ENCODE data around the gene LRRC8C. TPM values are rescaled to one million over a fixed set of nuclear protein-coding genes. Genes with fewer than 3 reads are reported as not detected.
A peak's percentile ranks its signal among the peaks of the same experiment; 100 is the strongest.

Gene LRRC8C
- total and polyA plus RNA-seq, 4 donors = 0.63 to 3.5 (median 1.5) TPM

- H3K27ac ChIP-seq (ENCODE audit: low read depth in 1 of 2, low read length in 2 of 2) = no peak overlapping the region
- no peaks in the 10 kb centered on the region for H3K36me3 ChIP-seq (ENCODE audit: control insufficient read depth in 4 of 4, insufficient read depth in 3 of 4, low read depth in 1 of 4, low read length in 3 of 4)
- DNase-seq (ENCODE audit: low spot score) = no peak
- no peak for TF ChIP-seq FOXA1 (IDR thresholded peaks at IDR 0.05)
- peaks cover 0 to 22% (median 14%) of the 10 kb centered on the region in 4 donors for H3K4me1 ChIP-seq (ENCODE audit: control insufficient read depth in 4 of 4, insufficient read depth in 4 of 4, low read length in 3 of 4)
- no peak overlapping the region for H3K9ac ChIP-seq (ENCODE audit: low read depth in 1 of 2, low read length in 2 of 2)
- no peaks in the 10 kb centered on the region for H3K27me3 ChIP-seq (ENCODE audit: control insufficient read depth in 4 of 4, insufficient read depth in 4 of 4, low read length in 3 of 4)
- 83% methylated on average over 1 of the region's 1 CpG for WGBS
- H3K4me3 ChIP-seq (ENCODE audit: low read depth in 1 of 3, low read length in 3 of 3) = no peak overlapping the region
- no peaks in the 10 kb centered on the region for H3K9me3 ChIP-seq (ENCODE audit: control insufficient read depth in 4 of 4, low read length in 3 of 4)
These were observed 128.4 kb downstream of the LRRC8C start for GRCh38 chr1:89761338-89761737.

- Histone ChIP-seq H3K27me3 (ENCODE audit: control insufficient read depth in 4 of 4, insufficient read depth in 4 of 4, low read length in 3 of 4) (no peaks in the 10 kb centered on the region), H3K9me3 (ENCODE audit: control insufficient read depth in 4 of 4, low read length in 3 of 4) (no peaks in the 10 kb centered on the region), H3K4me1 (ENCODE audit: control insufficient read depth in 4 of 4, insufficient read depth in 4 of 4, low read length in 3 of 4) (peaks cover 0 to 22% (median 13%) of the 10 kb centered on the region in 4 donors), H3K4me3 (ENCODE audit: low read depth in 1 of 3, low read length in 3 of 3) (no peak overlapping the region), H3K9ac (ENCODE audit: low read depth in 1 of 2, low read length in 2 of 2) (no peak overlapping the region), H3K27ac (ENCODE audit: low read depth in 1 of 2, low read length in 2 of 2) (no peak overlapping the region), H3K36me3 (ENCODE audit: control insufficient read depth in 4 of 4, insufficient read depth in 3 of 4, low read depth in 1 of 4, low read length in 3 of 4) (no peaks in the 10 kb centered on the region)
- no peak for DNase-seq (ENCODE audit: low spot score)
- WGBS = 87% methylated on average over 3 of the region's 3 CpGs
- TF ChIP-seq RAD21 (IDR thresholded peaks at IDR 0.05) (no peak), HNF4A (conservative IDR thresholded peaks at IDR 0.05) (no peak), JUND (IDR thresholded peaks at IDR 0.05) (no peak), YY1 (IDR thresholded peaks at IDR 0.05) (no peak), EGR1 (IDR thresholded peaks at IDR 0.05; ENCODE audit: low read depth in 2 of 2) (no peak), NR2F2 (IDR thresholded peaks at IDR 0.05) (no peak), GABPA (IDR thresholded peaks at IDR 0.05 in 1 of 2, conservative IDR thresholded peaks at IDR 0.05 in 1 of 2) (no peak), SP1 (IDR thresholded peaks at IDR 0.05) (no peak), MAX (IDR thresholded peaks at IDR 0.05) (no peak)
These were observed 129.0 kb downstream of the LRRC8C start for GRCh38 chr1:89761901-89762300.

- H3K4me1 ChIP-seq (ENCODE audit: control insufficient read depth in 4 of 4, insufficient read depth in 4 of 4, low read length in 3 of 4) = peaks cover 0 to 22% (median 12%) of the 10 kb centered on the region in 4 donors
- no peaks in the 10 kb centered on the region for H3K36me3 ChIP-seq (ENCODE audit: control insufficient read depth in 4 of 4, insufficient read depth in 3 of 4, low read depth in 1 of 4, low read length in 3 of 4)
- H3K9ac ChIP-seq (ENCODE audit: low read depth in 1 of 2, low read length in 2 of 2) = peak overlapping the region in 1 of 2 donors; percentile 47
- no peaks in the 10 kb centered on the region for H3K27me3 ChIP-seq (ENCODE audit: control insufficient read depth in 4 of 4, insufficient read depth in 4 of 4, low read length in 3 of 4)
- no peaks in the 10 kb centered on the region for H3K9me3 ChIP-seq (ENCODE audit: control insufficient read depth in 4 of 4, low read length in 3 of 4)
- no peak for TF ChIP-seq REST (IDR thresholded peaks at IDR 0.05)
- no peak for DNase-seq (ENCODE audit: low spot score)
- peak overlapping the region; percentile 15 to 57 (median 39) for H3K4me3 ChIP-seq (ENCODE audit: low read depth in 1 of 3, low read length in 3 of 3)
- WGBS = 34% methylated on average over 13 of the region's 13 CpGs
- no peak overlapping the region for H3K27ac ChIP-seq (ENCODE audit: low read depth in 1 of 2, low read length in 2 of 2)
These were observed 129.5 kb downstream of the LRRC8C start for GRCh38 chr1:89762386-89762778.

Measured in liver (tissue), 9 donors.